Glomerular visceral epithelial cell (primary cell): Measurements from ENCODE around the gene CRYBB1.
A peak's percentile ranks its signal among the peaks of the same experiment; 100 is the strongest.

ENCODE experiments used
- DNase-seq: peaks from one replicate; pipeline ENCODE4 v3.0.0-alpha.2; 2016; ENCODE audit errors: extremely low spot score

Gene CRYBB1

GRCh38 chr22:26606611-26607010 is 11.2 kb downstream of the CRYBB1 start:
- peak; percentile 45 for DNase-seq

DNA sequence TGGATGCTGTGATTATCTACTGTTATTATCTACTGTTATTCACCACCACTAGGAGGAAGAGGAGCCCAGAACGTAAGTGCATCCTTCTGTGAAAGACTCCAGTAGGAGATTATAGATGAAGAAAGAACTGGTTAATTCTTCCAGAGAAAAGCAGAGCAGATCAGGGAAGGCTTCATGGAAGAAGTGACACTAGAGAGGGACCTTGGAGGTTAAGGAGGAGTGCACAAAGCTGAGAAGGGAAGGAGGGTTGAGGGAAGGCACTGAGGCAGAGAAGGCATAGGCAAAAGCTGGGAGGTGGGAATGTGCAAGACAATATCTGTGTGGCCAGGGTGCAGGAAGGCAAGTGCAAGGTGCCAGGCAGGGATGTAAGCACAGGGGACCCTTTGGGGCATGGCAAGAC is 13.5 kb downstream of the CRYBB1 start:
- no peak for DNase-seq

- no peak for DNase-seq
Observed at GRCh38 chr22:26602127-26602526, 15.7 kb downstream of the CRYBB1 start.

DNA sequence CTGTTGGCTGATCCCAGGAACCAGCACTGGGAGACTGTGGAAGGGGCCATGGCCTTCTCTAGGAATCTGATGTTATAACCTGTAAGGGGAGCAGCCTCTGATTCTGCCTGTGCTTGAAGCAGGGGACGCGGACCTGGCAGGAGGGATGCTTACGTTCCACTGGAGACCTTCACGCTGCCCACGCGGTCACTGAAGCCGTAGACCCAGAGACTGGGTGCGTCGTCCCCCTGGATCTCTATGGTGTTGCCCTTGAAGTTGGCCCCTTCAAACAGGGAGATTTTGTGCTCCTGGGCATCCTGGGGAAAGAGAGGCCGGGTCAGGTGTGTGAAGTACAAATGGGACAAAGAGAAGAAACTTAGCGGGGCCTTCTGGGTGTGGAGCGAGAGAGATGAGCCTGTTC is 16.1 kb downstream of the CRYBB1 start:
- DNase-seq, result no peak

DNA sequence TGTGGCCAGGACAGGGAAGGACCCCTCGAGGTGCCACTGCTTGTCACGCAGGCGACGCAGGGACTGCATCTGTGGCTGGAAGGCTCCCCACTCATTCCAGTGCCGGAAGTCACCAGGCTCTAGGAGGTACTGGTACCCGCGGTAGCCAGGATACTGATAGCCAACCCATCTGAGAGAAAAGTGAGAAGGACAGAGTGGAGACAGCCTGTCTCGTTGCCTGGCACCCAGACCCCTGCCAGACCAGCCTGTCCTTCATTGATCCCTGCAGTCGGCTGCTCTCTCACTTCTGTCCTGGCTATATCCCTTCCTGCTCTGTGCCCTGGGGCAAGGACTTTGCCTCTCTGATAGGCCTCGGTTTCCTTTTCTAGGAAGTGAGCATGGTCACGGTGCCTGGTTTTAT is 18.3 kb downstream of the CRYBB1 start:
- no peak for DNase-seq

DNA sequence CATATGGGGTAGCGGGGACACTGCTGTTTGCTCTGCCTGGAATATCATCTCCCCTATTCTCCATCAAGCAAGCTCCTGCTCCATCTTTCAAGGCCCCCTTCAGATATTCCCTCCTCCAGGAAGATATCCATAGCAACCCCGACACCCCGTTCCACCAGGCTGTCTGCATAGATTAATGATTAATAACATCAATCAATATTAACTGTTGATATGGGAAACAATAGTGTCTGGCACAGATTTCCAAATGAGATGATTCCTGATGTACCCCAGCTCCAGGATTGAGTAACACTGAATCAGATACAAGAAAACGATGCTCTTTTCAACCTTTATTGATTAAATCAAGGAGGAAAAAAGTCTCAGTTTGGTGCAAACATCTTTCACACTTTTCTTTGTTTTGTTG is 20.3 kb downstream of the CRYBB1 start:
- DNase-seq, result no peak

GRCh38 chr22:26597026-26597425 is 20.8 kb downstream of the CRYBB1 start:
- no peak for DNase-seq

DNA sequence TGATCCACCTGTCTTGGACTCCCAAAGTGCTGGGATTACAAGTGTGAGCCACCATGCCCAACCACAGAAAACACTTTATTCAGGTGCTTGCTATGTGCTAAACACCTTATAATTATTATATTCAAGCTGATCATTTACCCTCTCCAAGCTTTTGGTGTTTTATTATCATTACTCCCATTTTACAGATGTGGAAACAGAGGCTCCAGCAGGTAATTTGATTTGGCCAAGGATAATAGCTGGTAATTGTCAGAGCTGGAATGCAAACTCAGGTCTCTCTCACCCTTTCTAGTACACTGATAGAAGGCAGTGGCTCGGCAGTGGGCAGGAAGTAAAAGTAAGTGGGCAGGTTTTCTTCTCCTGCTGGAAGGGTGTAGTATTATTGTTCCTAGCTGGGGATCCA is 24.1 kb downstream of the CRYBB1 start:
- no peak for DNase-seq

DNA sequence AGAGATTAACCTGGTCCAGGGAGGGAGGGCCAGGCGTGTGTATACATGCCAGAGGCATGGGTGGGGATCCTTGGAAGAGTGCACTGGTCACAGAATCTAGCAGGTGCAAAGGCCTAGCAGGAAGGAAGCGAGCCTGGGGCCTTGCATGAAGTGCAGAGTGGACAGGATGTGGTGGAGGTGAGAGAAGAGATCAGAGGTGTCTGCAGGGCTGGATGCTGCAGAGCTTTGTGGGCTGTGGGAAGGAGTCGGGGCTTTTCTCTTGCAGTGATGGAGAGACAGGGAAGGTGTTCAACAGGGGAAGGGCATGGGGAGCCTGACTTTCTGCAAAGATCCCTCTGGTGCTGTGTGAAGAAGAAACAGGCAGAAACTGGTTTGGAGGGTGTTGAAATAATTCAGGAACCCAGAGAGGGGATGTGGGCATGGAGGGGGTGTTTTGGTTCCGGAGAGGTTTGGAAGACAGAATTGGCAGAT is 25.4 kb downstream of the CRYBB1 start:
- no peak for DNase-seq

GRCh38 chr22:26589845-26590736 is 27.7 kb downstream of the CRYBB1 start, which contains the start of gene TPST2:
Gene TPST2 (minus strand): TSS chr22:26590132. CDS start chr22:26541630, 48,502 bp downstream.
- peak; percentile 81 for DNase-seq

DNA sequence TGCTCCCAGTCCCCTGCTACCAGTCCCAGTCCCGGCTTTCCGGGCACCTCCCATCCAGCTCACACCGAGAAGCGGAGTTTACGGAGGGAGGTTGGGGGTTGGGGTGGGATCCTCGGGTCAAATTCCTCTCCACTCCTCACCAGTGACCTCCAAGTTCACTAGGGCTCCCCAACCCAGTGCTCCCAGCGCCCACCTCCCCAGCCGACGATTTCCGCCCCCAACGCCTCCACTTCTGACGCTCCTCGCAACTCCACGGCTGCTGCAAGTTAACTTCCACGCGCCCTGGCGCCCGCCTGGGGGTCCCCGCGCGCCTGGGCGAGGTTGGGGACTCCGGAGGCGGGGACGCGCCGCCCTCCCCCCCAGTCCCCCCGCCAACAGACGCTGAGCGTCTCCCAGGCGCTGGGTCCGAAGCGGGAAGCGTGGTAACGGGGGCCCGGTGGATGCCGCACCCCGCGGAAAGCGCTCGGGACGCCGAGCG is 28.4 kb downstream of the CRYBB1 start:
- DNase-seq, result peak; percentile 34

DNA sequence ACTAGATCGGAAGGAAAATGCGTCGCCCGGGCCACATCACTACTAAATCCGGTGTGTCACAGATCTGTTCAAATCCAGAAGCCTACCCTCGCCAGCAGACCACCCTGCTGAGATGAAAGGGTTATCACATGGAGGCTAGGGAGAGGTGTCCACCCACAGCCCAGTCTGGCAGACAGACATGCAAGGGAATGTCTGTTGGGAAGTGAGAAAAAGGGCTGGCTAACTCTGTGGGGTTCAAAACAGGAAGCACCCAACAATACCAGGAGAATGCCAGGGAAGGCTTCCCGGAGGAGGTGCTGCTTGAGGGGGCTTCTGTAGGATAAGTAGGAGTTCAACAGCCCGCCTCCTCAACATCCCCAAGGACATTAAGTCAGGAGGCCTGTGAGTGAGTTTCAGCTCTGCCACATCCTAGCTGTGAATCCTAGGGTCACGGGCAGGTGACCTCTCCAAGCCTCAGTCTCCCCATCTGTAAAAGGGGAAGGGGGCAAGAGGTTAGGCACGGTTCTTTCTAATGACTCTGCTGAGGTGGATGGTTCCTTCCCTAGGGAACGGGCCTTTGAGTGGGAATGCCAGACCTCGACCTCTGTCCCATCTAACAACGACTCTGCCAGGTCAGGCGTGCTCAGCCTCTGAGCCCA is 29.0 kb downstream of the CRYBB1 start:
- no peak for DNase-seq

- DNase-seq, result no peak
Observed at GRCh38 chr22:26587991-26588613, 29.7 kb downstream of the CRYBB1 start.

- DNase-seq, result no peak
Observed at GRCh38 chr22:26586556-26587325, 31.1 kb downstream of the CRYBB1 start.

- peak; percentile 93 for DNase-seq
Observed at GRCh38 chr22:26585104-26585790, 32.6 kb downstream of the CRYBB1 start.

GRCh38 chr22:26584010-26584409 is 33.8 kb downstream of the CRYBB1 start:
- DNase-seq, result no peak

DNA sequence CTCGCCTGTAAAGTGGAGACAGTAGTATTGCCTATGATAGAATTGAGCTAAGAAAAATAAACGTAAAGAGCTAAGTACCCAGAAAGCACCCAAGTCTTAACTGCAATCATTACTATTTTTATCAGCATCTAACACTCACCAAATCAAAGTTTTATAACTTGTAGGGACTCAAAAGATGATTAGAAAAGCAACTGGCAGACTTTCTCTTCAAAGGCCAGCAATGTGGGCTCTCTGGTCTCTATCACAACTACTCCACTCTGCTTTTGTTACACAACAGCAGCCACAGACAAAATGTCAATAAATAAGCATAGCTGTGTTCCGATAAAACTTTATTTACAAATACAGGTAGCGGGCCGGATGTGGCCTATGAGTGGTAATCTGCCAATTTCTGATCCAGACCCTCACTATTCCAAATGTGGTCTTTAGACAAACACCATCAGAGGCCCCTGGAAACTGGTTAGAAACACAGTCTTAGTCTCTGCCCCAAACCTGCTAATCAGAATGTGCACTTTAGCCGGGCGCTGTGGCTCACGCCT is 36.1 kb downstream of the CRYBB1 start:
- no peak for DNase-seq

DNA sequence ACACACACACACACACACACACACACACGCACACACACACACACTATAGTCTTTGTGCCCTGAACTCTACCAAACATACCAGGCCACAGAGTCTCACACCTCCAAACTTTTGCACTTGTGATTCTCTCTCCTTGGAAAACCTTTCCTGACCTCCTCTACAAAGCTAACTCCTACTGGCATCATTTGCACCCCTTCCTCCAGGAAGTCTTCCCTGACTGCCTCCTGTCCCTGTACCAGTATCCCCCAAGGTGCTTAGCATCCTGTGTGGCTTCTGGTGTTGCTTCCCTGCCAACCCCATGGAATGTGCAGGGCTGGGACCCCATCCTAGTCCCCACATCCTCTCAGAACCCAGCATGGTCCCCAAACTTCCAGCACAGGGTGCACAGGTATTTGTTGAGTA is 36.8 kb downstream of the CRYBB1 start:
- no peak for DNase-seq

DNA sequence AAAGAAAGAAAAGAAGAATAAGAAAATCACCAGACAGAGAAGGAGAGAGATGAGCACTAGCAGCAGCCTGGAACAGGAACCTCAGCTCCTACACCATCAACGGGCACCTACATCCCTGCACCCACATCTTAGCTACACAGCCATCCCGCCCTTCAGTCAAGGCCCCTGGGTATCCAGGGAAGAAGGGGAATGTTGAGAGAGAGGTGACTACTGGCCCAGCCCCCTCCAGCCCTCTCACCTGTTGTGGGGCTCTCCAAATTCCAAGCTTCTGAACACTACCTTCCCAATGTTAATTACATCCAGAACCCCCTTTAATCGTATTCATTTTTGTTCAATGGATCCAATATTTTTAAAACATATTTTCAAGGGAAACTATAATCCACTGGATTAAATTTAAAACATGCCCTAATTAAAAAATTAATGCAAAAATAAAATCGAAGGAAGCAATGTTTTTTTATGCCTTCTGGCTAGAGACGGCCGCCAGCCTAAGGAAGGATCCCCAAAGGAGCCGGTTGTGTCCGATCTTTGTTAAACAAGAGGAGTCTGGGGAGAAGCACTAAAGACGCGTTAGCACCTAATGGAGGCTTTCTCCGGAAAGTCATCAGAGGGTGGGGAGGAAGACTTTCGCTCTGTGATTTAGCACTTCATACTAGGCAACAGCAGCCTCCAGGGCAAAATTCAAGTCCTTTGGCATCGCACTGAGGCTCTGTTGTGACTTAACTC is 37.4 kb downstream of the CRYBB1 start:
- DNase-seq, result no peak

GRCh38 chr22:26579331-26579886 is 38.4 kb downstream of the CRYBB1 start:
- DNase-seq, result no peak
